ENCODE results near the gene EXOG. TPM values are rescaled to one million over a fixed set of nuclear protein-coding genes. Genes with fewer than 3 reads are reported as not detected.

EXOG gene
- total and polyA plus RNA-seq, 2 donors (not counting 1 experiment from before 2014, with no cell fraction given) = 8.8 to 36.8 TPM

DNA sequence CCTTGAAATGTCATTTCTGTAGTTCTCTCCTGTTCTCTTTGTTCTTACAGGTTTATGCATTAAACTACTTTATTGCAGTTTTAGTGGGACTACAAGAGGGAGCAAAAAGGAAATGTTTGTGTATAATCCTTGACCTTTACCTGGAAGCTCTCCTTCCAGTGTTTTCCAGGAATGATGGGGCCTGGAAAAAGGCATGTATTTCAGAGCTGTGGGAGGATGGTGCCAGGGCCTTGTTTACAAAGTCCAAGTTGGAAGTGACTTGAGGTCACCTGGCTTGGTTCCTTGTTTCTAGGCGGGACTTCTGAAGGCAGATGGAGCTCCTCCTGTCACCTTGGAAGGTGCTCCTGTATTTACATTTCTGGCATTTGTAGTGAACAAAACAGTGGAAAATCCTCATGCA lies 27.4 kb upstream of the EXOG start:
- ATAC-seq (ENCODE audit: low read depth) (no peak), DNase-seq (no peak)
- Mint-ChIP-seq H3K4me3 (no peak overlapping the region), H3K4me1 (no peaks in the 10 kb centered on the region), H3K27ac (no peak overlapping the region), H3K9me3 (ENCODE audit: insufficient read depth) (peaks cover 15% of the 10 kb centered on the region), H3K27me3 (no peaks in the 10 kb centered on the region)
- TF ChIP-seq, protein P1, sequence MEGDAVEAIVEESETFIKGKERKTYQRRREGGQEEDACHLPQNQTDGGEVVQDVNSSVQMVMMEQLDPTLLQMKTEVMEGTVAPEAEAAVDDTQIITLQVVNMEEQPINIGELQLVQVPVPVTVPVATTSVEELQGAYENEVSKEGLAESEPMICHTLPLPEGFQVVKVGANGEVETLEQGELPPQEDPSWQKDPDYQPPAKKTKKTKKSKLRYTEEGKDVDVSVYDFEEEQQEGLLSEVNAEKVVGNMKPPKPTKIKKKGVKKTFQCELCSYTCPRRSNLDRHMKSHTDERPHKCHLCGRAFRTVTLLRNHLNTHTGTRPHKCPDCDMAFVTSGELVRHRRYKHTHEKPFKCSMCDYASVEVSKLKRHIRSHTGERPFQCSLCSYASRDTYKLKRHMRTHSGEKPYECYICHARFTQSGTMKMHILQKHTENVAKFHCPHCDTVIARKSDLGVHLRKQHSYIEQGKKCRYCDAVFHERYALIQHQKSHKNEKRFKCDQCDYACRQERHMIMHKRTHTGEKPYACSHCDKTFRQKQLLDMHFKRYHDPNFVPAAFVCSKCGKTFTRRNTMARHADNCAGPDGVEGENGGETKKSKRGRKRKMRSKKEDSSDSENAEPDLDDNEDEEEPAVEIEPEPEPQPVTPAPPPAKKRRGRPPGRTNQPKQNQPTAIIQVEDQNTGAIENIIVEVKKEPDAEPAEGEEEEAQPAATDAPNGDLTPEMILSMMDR (IDR thresholded peaks at IDR 0.05) = no peak
- TF ChIP-seq EZH2 (IDR thresholded peaks at IDR 0.05; ENCODE audit: borderline replicate concordance, insufficient read depth, low read depth, low read length, poor library complexity, severe bottlenecking) = no peak
- H4K20me1 ChIP-seq (ENCODE audit: control insufficient read depth, insufficient read depth, low read length, poor library complexity, severe bottlenecking) = no peaks in the 10 kb centered on the region
- H3K4me1 ChIP-seq (ENCODE audit: control insufficient read depth in 2 of 2, insufficient read depth in 2 of 2, low read length in 2 of 2) = no peaks in the 10 kb centered on the region
- no peaks in the 10 kb centered on the region for H3K36me3 ChIP-seq (replicated peaks in 1 of 2; ENCODE audit: control extremely low read depth in 1 of 2, control insufficient read depth in 1 of 2, extremely low read depth in 1 of 2, insufficient read depth in 2 of 2, low read length in 1 of 2)
- no peak overlapping the region for H3K9ac ChIP-seq (ENCODE audit: low read length)
- no peak overlapping the region for H3K27ac ChIP-seq (ENCODE audit: low read length in 2 of 2)
- H3K9me3 ChIP-seq (ENCODE audit: control extremely low read depth in 1 of 3, control insufficient read depth in 2 of 3, insufficient read depth in 1 of 3, low read length in 2 of 3) = peaks cover 0 to 15% (median 3%) of the 10 kb centered on the region in 3 donors
- POLR2A ChIA-PET = no interaction called here
- CTCF ChIA-PET = interaction anchor here (1.4 kb wide), 1 partner anchor 12 kb away, joined by 3 read pairs; no protein-coding TSS in a partner anchor
- H3K79me2 ChIP-seq (ENCODE audit: control insufficient read depth, insufficient read depth, low read length) = no peaks in the 10 kb centered on the region
- no peak overlapping the region for H3K4me3 ChIP-seq (ENCODE audit: control extremely low read depth in 1 of 5, extremely low read depth in 1 of 5, insufficient read depth in 1 of 5, low read depth in 2 of 5, low read length in 4 of 5)
- H2AFZ ChIP-seq (ENCODE audit: insufficient read depth, low read depth, low read length, poor library complexity, severe bottlenecking) = no peak overlapping the region
- WGBS (ENCODE audit: insufficient coverage) = 100% methylated on average over 1 of the region's 1 CpG
- intact Hi-C loops (cut with micrococcal nuclease) = no loop called here
- H3K4me2 ChIP-seq (replicated peaks; ENCODE audit: low read depth, low read length, poor library complexity, severe bottlenecking) = no peak overlapping the region
- no peaks in the 10 kb centered on the region for H3K27me3 ChIP-seq (replicated peaks in 1 of 4; ENCODE audit: control extremely low read depth in 1 of 4, control insufficient read depth in 3 of 4, insufficient read depth in 4 of 4, low read length in 3 of 4)

DNA sequence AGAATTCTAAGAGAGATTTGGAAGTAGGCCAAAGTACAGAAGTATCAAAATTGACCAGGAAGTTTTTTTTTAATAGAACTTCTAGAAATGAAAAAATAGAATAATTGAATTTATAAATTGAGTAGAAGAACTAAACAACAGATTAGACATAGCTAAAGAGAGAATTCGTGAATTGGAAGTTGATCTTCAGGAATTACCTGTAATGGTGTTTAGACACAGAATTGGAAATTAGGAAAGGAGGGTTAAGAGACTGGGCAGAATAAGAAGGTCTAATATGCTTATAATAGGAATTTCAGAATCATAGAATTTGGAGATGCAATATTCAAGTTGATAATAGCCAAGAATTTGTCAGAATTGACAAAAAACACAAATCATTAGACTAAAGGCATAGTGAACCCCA lies 26.3 kb upstream of the EXOG start:
- CTCF ChIA-PET = interaction anchor here (1.4 kb wide), 1 partner anchor 11 kb away, joined by 3 read pairs; no protein-coding TSS in a partner anchor
- intact Hi-C loops (cut with micrococcal nuclease) = no loop called here
- no peaks in the 10 kb centered on the region for H3K79me2 ChIP-seq (ENCODE audit: control insufficient read depth, insufficient read depth, low read length)
- peaks cover 15% of the 10 kb centered on the region for H3K9me3 Mint-ChIP-seq (ENCODE audit: insufficient read depth)
- H3K4me2 ChIP-seq (replicated peaks; ENCODE audit: low read depth, low read length, poor library complexity, severe bottlenecking) = no peak overlapping the region
- no peak overlapping the region for H3K9ac ChIP-seq (ENCODE audit: low read length)
- H4K20me1 ChIP-seq (ENCODE audit: control insufficient read depth, insufficient read depth, low read length, poor library complexity, severe bottlenecking) = no peaks in the 10 kb centered on the region
- no peaks in the 10 kb centered on the region for H3K36me3 ChIP-seq (replicated peaks in 1 of 2; ENCODE audit: control extremely low read depth in 1 of 2, control insufficient read depth in 1 of 2, extremely low read depth in 1 of 2, insufficient read depth in 2 of 2, low read length in 1 of 2)
- no CpG with 5 or more reads among the region's 1 CpG for WGBS (ENCODE audit: insufficient coverage)
- DNase-seq = no peak
- no peaks in the 10 kb centered on the region for H3K27me3 Mint-ChIP-seq
- H3K27me3 ChIP-seq (replicated peaks in 1 of 4; ENCODE audit: control extremely low read depth in 1 of 4, control insufficient read depth in 3 of 4, insufficient read depth in 4 of 4, low read length in 3 of 4) = no peaks in the 10 kb centered on the region
- POLR2A ChIA-PET = no interaction called here
- no peaks in the 10 kb centered on the region for H3K4me1 ChIP-seq (ENCODE audit: control insufficient read depth in 2 of 2, insufficient read depth in 2 of 2, low read length in 2 of 2)
- no peak overlapping the region for H3K4me3 ChIP-seq (ENCODE audit: control extremely low read depth in 1 of 5, extremely low read depth in 1 of 5, insufficient read depth in 1 of 5, low read depth in 2 of 5, low read length in 4 of 5)
- H2AFZ ChIP-seq (ENCODE audit: insufficient read depth, low read depth, low read length, poor library complexity, severe bottlenecking) = no peak overlapping the region
- TF ChIP-seq EZH2 (IDR thresholded peaks at IDR 0.05; ENCODE audit: borderline replicate concordance, insufficient read depth, low read depth, low read length, poor library complexity, severe bottlenecking) = no peak
- no peaks in the 10 kb centered on the region for H3K4me1 Mint-ChIP-seq
- H3K27ac ChIP-seq (ENCODE audit: low read length in 2 of 2) = no peak overlapping the region
- no peak overlapping the region for H3K4me3 Mint-ChIP-seq
- no peak overlapping the region for H3K27ac Mint-ChIP-seq
- no peak for ATAC-seq (ENCODE audit: low read depth)
- peaks cover 0 to 15% (median 3%) of the 10 kb centered on the region in 3 donors for H3K9me3 ChIP-seq (ENCODE audit: control extremely low read depth in 1 of 3, control insufficient read depth in 2 of 3, insufficient read depth in 1 of 3, low read length in 2 of 3)

Data from B cell (primary cell).